HEK293T (cell line): ENCODE data around the gene SLC25A21.

ENCODE experiments used
- BHLHE40 ChIP-seq: fragments of 450-650 bp; IDR thresholded peaks from 2 replicates; pipeline ENCODE4 v1.6.1; 2016; ENCODE audit warnings: mild to moderate bottlenecking, moderate library complexity, borderline replicate concordance
- ELF4 ChIP-seq: fragments of 450-650 bp; IDR thresholded peaks from 2 replicates; pipeline ENCODE4 v1.6.1; 2017; ENCODE audit warnings: antibody characterized with exemption
- FOXK2 ChIP-seq: fragments of 450-650 bp; IDR thresholded peaks from 2 replicates; pipeline ENCODE4 v1.6.1; 2016; ENCODE audit warnings: mild to moderate bottlenecking
- FOXM1 ChIP-seq: fragments of 450-650 bp; IDR thresholded peaks from 2 replicates; pipeline ENCODE4 v1.6.1; 2017; ENCODE audit warnings: mild to moderate bottlenecking, borderline replicate concordance
- HDGF ChIP-seq: fragments of 450-650 bp; IDR thresholded peaks from 2 replicates; pipeline ENCODE4 v1.6.1; 2017; ENCODE audit warnings: antibody characterized with exemption, borderline replicate concordance
- NFRKB ChIP-seq: fragments of 450-650 bp; IDR thresholded peaks from 2 replicates; pipeline ENCODE4 v1.6.1; 2016; ENCODE audit warnings: mild to moderate bottlenecking, moderate library complexity
- PKNOX1 ChIP-seq: fragments of 450-650 bp; IDR thresholded peaks from 2 replicates; pipeline ENCODE4 v1.6.1; 2016
- SP1 ChIP-seq: fragments of 450-650 bp; IDR thresholded peaks from 2 replicates; pipeline ENCODE4 v1.6.1; 2017

DNA sequence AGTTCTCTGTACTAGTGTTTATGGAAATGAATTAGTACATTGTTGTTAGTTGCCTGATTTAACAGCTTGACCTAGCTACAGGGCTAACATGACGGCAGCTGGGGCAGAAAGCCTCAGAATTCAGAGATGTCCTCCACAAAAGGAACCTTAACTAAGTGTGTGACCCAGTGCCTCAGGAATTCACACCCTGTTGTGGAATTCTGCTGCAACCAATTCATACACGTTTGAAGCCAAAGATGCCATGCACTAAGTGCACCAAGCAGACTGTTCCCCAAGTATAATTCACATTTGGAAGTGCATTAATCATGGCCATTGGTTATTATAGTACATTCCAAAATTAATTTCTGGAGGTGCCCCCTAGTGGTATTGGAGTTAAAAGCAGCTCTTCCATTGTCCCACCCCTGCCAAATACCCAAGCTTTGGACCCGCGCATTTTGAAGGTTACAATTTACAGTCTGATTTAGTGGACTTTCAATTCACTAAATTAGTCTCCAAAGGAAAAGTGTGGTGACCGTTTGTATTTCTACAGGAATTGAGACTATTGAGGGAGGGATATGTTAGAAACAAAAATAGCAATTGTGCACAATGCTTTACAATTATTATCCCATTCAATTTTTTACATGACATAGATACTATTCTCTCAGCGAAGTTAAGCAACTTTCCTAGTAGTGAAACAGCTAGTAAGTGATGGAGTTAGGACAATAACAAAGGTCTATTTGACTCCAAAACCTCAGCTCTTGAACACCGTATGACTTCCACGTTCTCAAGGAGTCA is 424.8 kb downstream of the SLC25A21 start:
- TF ChIP-seq ELF4: no peak
- no peak for TF ChIP-seq SP1
- TF ChIP-seq PKNOX1: no peak
- TF ChIP-seq BHLHE40: no peak
- TF ChIP-seq FOXK2: no peak
- TF ChIP-seq HDGF: no peak
- no peak for TF ChIP-seq FOXM1
- TF ChIP-seq NFRKB: no peak
